Mesenteric fat pad (tissue), 1 donor: Measurements from ENCODE around the gene CHCHD1. TPM values are rescaled to one million over a fixed set of nuclear protein-coding genes. Genes with fewer than 3 reads are reported as not detected.
"Not testable (repeated sequence)": the region's sequence is repeated elsewhere in the genome, so short reads cannot be mapped to it uniquely, and the experiment has no call there.

Source experiments
- DNase-seq: peaks from one replicate; pipeline ENCODE4 v3.0.0-alpha.2; 2020; ENCODE audit warnings: low spot score
- total RNA-seq: library from RNA; stranded (reverse); fragmentation: NEBNext Ultra II Directional; extraction: Animal tissue kit (Norgen Biotek cat#: 25700); gene quantifications from one replicate; pipeline ENCODE4 v1.2.1, GENCODE V29; 2021
- donor health status: DM: yes; HTN: yes; CAD: no.

The CHCHD1 gene
- total RNA-seq, 1 donor from 2014 or later, result 17.7 TPM

DNA sequence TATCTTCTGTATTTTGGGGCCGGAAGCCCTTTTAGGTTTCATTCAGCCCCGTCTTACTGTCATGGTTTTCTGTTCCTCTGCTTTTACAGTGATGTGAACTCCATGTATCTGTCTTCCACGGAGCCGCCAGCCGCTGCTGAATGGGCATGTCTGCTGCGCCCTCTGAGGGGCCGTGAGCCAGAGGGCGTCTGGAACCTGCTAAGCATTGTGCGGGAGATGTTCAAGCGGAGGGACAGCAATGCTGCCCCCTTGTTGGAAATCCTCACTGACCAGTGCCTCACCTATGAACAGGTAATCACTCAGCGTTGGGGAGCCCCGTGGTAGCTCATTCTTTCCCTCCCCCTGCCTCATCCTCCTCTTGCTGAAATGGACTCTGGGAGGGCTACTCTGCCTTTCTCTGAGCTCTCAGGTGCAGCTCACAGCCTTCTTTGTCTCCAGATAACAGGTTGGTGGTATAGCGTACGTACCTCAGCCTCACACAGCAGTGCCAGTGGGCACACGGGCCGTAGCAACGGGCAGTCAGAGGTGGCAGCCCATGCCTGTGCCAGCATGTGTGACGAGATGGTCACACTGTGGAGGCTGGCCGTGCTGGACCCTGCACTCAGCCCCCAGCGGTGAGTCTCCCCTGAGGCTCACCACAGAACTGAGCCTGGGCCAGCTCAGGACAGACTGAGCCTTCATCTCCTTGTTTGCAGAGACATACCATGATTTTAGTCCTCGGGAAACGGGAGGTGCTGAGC, 9.2 kb downstream of the CHCHD1 start:
- no peak for DNase-seq

DNA sequence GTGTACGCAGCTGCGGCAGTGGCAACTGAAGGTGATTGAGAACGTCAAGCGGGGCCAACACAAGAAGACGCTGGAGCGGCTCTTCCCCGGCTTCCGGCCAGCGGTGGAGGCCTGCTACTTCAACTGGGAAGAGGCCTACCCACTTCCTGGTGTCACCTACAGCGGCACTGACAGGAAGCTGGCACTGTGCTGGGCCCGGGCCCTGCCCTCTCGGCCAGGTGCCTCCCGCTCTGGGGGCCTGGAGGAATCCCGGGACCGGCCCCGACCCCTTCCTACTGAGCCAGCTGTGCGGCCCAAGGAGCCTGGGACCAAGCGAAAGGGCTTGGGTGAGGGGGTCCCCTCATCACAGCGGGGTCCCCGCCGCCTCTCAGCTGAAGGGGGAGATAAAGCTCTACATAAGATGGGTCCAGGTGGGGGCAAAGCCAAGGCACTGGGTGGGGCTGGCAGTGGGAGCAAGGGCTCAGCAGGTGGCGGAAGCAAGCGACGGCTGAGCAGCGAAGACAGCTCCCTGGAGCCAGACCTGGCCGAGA, 10.1 kb downstream of the CHCHD1 start:
- DNase-seq, result no peak

- no peak for DNase-seq
Measured at GRCh38 chr10:73793456-73793855, 11.6 kb downstream of the CHCHD1 start.

GRCh38 chr10:73795491-73795890, 13.6 kb downstream of the CHCHD1 start:
- DNase-seq, result not testable (repeated sequence)

DNA sequence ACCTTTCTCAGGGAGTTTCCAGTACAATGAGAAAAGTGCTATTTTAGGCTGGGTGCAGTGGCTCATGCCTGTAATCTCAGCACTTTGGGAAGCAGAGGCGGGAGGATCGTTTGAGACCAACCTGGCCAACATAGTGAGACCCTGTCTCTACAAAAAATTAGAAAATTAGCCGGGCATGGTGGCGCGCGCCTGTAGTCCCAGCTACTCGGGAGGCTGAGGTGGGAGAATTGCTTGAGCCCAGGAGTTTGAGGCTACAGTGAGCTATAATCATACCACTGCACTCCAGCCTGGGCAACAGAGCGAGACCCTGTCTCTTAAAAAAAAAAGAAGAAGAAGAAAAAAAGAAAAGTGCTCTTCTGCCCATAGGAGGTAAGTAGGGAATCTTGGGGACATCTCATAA, 14.2 kb downstream of the CHCHD1 start:
- DNase-seq, result not testable (repeated sequence)

GRCh38 chr10:73796766-73797165, 14.9 kb downstream of the CHCHD1 start:
- no peak for DNase-seq

- DNase-seq, result no peak
Measured at GRCh38 chr10:73797324-73798025, 15.6 kb downstream of the CHCHD1 start.

- no peak for DNase-seq
Measured at GRCh38 chr10:73798087-73798486, 16.2 kb downstream of the CHCHD1 start.

- no peak for DNase-seq
Measured at GRCh38 chr10:73798927-73799560, 17.2 kb downstream of the CHCHD1 start.

GRCh38 chr10:73799899-73800559, 18.2 kb downstream of the CHCHD1 start:
- no peak for DNase-seq

DNA sequence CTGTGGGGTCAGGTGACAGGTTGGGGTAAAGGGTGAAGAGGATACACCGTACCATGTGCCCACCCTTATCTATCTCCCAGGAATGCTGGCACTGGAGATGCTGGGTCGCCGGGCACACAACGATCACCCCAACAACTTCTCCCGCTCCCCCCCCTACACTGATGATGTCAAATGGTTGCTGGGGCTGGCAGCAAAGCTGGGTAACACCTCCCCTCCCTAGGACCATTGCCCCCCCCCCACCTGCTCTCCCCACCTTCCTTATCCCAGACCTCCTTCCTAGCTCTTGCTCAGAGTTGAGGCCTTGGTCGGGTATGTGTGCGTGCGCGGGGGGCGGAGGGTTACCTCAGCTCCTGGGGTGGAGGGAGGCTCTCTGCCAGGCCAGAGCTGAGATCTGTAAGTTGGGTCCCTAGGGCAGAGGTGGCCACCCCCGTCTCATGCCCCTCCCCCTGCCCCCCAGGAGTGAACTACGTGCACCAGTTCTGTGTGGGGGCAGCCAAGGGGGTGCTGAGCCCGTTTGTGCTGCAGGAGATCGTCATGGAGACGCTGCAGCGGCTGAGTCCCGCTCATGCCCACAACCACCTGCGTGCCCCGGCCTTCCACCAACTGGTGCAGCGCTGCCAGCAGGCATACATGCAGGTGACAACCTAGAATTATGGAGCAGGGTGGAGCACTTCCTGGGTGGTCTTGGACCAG, 18.9 kb downstream of the CHCHD1 start:
- no peak for DNase-seq

DNA sequence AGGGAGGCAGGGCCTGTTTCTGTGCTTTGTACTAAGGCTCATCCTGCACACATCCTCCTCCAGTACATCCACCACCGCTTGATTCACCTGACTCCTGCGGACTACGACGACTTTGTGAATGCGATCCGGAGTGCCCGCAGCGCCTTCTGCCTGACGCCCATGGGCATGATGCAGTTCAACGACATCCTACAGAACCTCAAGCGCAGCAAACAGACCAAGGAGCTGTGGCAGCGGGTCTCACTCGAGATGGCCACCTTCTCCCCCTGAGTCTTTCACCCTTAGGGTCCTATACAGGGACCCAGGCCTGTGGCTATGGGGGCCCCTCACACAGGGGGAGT, 19.4 kb downstream of the CHCHD1 start:
- no peak for DNase-seq

DNA sequence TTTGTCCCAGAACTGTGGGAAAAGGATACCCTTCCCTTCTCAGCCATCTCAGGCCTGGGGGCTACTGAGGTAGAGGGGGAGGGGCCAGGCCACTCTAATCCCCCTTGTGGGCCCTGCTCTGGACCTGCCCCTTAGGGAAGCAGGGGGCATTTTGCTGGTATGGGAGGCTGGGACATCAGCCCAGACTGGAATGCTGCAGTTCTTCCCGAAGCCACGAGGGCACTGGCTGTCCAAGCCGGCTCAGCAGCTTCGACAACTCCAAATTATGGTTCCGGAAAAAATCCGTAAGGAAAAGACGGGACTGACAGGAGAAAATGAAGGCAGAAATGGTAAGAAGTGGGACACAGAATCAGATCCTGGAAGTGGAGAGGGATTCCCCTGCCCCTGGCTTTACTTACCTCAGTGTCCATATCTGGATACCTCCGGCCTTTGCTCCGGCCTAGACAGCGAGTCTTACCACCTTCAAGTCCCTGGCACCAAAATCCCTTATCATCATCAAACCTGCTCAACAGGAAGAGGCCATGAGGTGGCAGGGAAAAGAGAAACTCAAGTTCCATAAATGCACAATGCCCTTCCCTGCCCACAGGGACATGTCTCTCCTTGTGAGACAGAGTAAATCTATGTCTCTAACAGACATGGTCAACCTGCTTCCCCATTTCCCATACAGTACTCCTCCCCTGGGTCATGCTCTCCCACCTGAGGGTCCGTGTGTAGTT, 20.6 kb downstream of the CHCHD1 start:
- no peak for DNase-seq

- DNase-seq, result no peak
Measured at GRCh38 chr10:73803680-73804286, 21.9 kb downstream of the CHCHD1 start.

GRCh38 chr10:73806176-73806950, 24.5 kb downstream of the CHCHD1 start:
- DNase-seq, result no peak

DNA sequence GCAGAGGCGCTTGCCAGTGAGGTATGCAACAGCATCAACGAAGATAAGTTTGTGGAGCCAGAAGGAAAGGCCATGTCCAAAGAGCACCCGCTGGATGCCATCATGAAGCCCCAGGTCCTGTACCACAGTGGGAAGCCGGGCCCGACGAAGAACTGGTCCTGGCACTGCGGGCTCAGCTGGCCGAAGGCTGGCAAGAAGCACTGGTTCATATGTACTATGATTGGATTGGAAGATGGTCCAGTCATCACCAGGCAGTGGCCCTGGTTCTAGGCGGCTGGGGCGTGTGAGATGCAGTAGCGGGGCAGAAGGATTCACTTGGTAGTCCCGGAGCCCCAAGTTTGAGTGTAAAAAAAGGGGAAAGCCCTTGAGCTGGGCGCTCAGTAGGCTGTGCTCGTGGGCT, 25.6 kb downstream of the CHCHD1 start:
- no peak for DNase-seq

DNA sequence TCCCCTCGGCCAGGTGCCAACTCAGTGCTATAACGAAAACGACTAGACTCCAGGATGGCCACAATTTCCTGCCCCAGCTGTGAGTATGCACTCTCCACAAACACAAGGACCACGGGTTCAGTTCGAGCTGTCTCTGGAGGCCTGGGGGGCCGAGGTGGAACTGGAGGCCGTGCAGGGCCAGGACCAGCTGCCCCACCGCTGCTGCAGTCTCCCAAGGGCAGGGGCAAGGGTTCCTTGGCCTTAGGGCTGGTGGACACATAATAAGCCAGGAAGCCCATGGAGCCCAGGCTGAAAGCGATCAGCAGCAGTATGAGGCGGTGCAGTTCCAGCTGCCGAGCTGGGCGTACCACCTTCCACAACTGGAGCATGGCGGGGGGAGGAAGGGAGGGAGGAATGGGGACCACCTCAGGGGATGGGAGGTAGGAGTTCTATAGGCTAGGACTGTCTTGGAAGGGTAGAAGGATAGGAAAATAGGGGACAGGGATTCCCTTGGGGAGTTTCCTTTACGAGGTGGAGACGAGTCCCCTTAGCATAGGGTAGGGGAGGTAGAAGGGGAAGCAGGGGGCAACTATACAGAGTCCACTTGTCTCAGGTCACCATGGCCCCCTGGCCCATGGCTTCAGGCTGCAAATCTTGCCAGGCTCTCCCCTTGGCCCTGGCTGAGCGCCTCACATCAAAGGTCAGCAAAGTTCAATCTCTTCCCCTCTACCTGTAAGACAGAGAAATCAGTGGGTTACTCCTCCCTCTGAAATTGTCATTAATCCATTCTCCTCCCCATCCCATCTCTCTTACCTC, 26.4 kb downstream of the CHCHD1 start:
- DNase-seq, result no peak

GRCh38 chr10:73809061-73809818, 27.4 kb downstream of the CHCHD1 start:
- no peak for DNase-seq
